OCI-LY3 (cell line): ENCODE results near the gene ABCB8.

Experiments
- H2AFZ ChIP-seq: fragments of 200-600, 300-600 bp; shearing (Covaris generic); 2 replicates; pipeline ENCODE4 v1.6.0; 2014; ENCODE audit warnings: antibody characterized with exemption, low read depth, low read length
- H3K27ac ChIP-seq: fragments of 200-600, 300-600 bp; sonication (generic); 2 replicates; pipeline ENCODE4 v1.5.1; 2014; ENCODE audit warnings: mild to moderate bottlenecking, low read length, moderate library complexity, mixed read lengths
- H3K27me3 ChIP-seq: fragments of 200-600, 300-600 bp; sonication (generic); 2 replicates; pipeline ENCODE4 v1.6.1; 2014; ENCODE audit warnings: low read depth, low read length, mixed read lengths
- H3K36me3 ChIP-seq: fragments of 200-600, 300-600 bp; sonication (generic); replicated peaks from 2 replicates; pipeline ENCODE3; 2014; ENCODE audit warnings: low read depth, low read length, mixed read lengths
- H3K4me1 ChIP-seq: fragments of 300-600, 200-600 bp; sonication (generic); 2 replicates; pipeline ENCODE4 v1.6.1; 2014; ENCODE audit warnings: low read length, mixed read lengths
- H3K4me2 ChIP-seq: fragments of 200-600, 300-600 bp; sonication (generic); 2 replicates; pipeline ENCODE4 v1.6.1; 2014; ENCODE audit warnings: low read length, mixed read lengths
- H3K4me3 ChIP-seq: fragments of 300-600, 200-600 bp; sonication (generic); 2 replicates; pipeline ENCODE4 v1.5.1; 2014; ENCODE audit warnings: antibody characterized with exemption, mild to moderate bottlenecking, low read length, moderate library complexity
- H3K79me2 ChIP-seq: fragments of 300-600, 200-600 bp; shearing (Covaris generic); 2 replicates; pipeline ENCODE4 v1.6.1; 2014; ENCODE audit warnings: mild to moderate bottlenecking, low read length, mixed read lengths
- H3K9ac ChIP-seq: fragments of 300-600, 200-600 bp; shearing (Covaris generic); 2 replicates; pipeline ENCODE4 v1.6.0; 2014; ENCODE audit warnings: mild to moderate bottlenecking, low read length, moderate library complexity
- H3K9me3 ChIP-seq: fragments of 200-600, 300-600 bp; shearing (Covaris generic); 2 replicates; pipeline ENCODE4 v1.6.1; 2014; ENCODE audit warnings: low read length, mixed read lengths; ENCODE audit not compliant: insufficient read depth
- H4K20me1 ChIP-seq: fragments of 200-600, 300-600 bp; sonication (generic); 2 replicates; pipeline ENCODE4 v1.6.1; 2016; ENCODE audit warnings: low read length, mixed read lengths; ENCODE audit not compliant: insufficient read depth
- EZH2phosphoT487 ChIP-seq: fragments of 200-600 bp; shearing (Covaris generic); IDR thresholded peaks from 2 replicates; pipeline ENCODE4 v1.6.1; 2018; ENCODE audit warnings: antibody characterized with exemption, mixed run types, low read depth
- TF ChIP-seq, protein P1 (sequence below): fragments of 200-600, 300-600 bp; sonication (generic); IDR thresholded peaks from 2 replicates; pipeline ENCODE4 v1.5.1; 2014; ENCODE audit warnings: antibody characterized with exemption, low read length, low read depth

ABCB8 gene

GRCh38 chr7:150998341-150998740, 29.9 kb upstream of the ABCB8 start:
- Histone ChIP-seq H3K4me1 (no peaks in the 10 kb centered on the region), H4K20me1 (no peaks in the 10 kb centered on the region), H3K27me3 (no peaks in the 10 kb centered on the region), H3K4me2 (no peak overlapping the region), H3K4me3 (no peak overlapping the region), H3K9ac (no peak overlapping the region), H3K36me3 (no peaks in the 10 kb centered on the region), H3K27ac (no peak overlapping the region), H3K9me3 (no peaks in the 10 kb centered on the region), H3K79me2 (no peaks in the 10 kb centered on the region), H2AFZ (no peak overlapping the region)
- no peak for TF ChIP-seq EZH2phosphoT487
- TF ChIP-seq, protein P1, sequence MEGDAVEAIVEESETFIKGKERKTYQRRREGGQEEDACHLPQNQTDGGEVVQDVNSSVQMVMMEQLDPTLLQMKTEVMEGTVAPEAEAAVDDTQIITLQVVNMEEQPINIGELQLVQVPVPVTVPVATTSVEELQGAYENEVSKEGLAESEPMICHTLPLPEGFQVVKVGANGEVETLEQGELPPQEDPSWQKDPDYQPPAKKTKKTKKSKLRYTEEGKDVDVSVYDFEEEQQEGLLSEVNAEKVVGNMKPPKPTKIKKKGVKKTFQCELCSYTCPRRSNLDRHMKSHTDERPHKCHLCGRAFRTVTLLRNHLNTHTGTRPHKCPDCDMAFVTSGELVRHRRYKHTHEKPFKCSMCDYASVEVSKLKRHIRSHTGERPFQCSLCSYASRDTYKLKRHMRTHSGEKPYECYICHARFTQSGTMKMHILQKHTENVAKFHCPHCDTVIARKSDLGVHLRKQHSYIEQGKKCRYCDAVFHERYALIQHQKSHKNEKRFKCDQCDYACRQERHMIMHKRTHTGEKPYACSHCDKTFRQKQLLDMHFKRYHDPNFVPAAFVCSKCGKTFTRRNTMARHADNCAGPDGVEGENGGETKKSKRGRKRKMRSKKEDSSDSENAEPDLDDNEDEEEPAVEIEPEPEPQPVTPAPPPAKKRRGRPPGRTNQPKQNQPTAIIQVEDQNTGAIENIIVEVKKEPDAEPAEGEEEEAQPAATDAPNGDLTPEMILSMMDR, result no peak

DNA sequence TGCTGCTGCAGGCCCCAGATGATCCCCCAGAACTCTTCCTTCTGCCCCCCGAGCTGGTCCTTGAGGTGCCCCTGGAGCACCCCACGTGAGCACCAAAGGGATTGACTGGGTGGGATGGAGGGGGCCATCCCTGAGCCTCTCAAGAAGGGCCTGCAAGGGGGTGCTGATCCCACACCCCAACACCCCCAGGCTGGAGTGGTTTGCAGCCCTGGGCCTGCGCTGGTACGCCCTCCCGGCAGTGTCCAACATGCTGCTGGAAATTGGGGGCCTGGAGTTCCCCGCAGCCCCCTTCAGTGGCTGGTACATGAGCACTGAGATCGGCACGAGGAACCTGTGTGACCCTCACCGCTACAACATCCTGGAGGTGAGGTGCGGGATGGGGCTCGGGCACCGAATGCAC, 29.2 kb upstream of the ABCB8 start:
- Histone ChIP-seq H3K4me1 (no peaks in the 10 kb centered on the region), H3K79me2 (no peaks in the 10 kb centered on the region), H3K9me3 (no peaks in the 10 kb centered on the region), H4K20me1 (no peaks in the 10 kb centered on the region), H3K4me3 (no peak overlapping the region), H3K27me3 (no peaks in the 10 kb centered on the region), H2AFZ (no peak overlapping the region), H3K36me3 (no peaks in the 10 kb centered on the region), H3K27ac (no peak overlapping the region), H3K9ac (no peak overlapping the region), H3K4me2 (no peak overlapping the region)
- TF ChIP-seq, protein P1, result no peak
- TF ChIP-seq EZH2phosphoT487, result no peak

- Histone ChIP-seq H4K20me1 (no peaks in the 10 kb centered on the region), H3K36me3 (no peaks in the 10 kb centered on the region), H2AFZ (no peak overlapping the region), H3K4me3 (no peak overlapping the region), H3K79me2 (no peaks in the 10 kb centered on the region), H3K27me3 (peaks cover 2% of the 10 kb centered on the region; the same call in 1 of the 2 replicates), H3K9me3 (no peaks in the 10 kb centered on the region), H3K4me2 (no peak overlapping the region), H3K4me1 (no peaks in the 10 kb centered on the region), H3K9ac (no peak overlapping the region), H3K27ac (no peak overlapping the region)
- no peak for TF ChIP-seq EZH2phosphoT487
- TF ChIP-seq, protein P1, result no peak
Observed at GRCh38 chr7:150999497-151000230, 28.6 kb upstream of the ABCB8 start.

- TF ChIP-seq EZH2phosphoT487, result no peak
- TF ChIP-seq, protein P1, result no peak
- H3K27me3 ChIP-seq, result peaks cover 2% of the 10 kb centered on the region; the same call in 1 of the 2 replicates
- no peak overlapping the region for H3K27ac ChIP-seq
- H2AFZ ChIP-seq, result no peak overlapping the region
- H3K4me3 ChIP-seq, result no peak overlapping the region
- H3K79me2 ChIP-seq, result no peaks in the 10 kb centered on the region
- no peaks in the 10 kb centered on the region for H3K4me1 ChIP-seq
- no peak overlapping the region for H3K4me2 ChIP-seq
- no peaks in the 10 kb centered on the region for H3K9me3 ChIP-seq
- no peaks in the 10 kb centered on the region for H4K20me1 ChIP-seq
- H3K9ac ChIP-seq, result no peak overlapping the region
- no peaks in the 10 kb centered on the region for H3K36me3 ChIP-seq
Observed at GRCh38 chr7:151000897-151001495, 27.3 kb upstream of the ABCB8 start.
